HG02938 (cell line): ENCODE results near the gene CFH.
"Not testable (repeated sequence)": the region's sequence is repeated elsewhere in the genome, so short reads cannot be mapped to it uniquely, and the experiment has no call there.

Experiments used
- ATAC-seq: cut with Tn5 transposase; IDR thresholded peaks from one replicate; pipeline ENCODE4 v1.9.1; 2021; ENCODE audit warnings: mild to moderate bottlenecking, moderate library complexity; ENCODE audit not compliant: unreplicated experiment

The CFH gene

DNA sequence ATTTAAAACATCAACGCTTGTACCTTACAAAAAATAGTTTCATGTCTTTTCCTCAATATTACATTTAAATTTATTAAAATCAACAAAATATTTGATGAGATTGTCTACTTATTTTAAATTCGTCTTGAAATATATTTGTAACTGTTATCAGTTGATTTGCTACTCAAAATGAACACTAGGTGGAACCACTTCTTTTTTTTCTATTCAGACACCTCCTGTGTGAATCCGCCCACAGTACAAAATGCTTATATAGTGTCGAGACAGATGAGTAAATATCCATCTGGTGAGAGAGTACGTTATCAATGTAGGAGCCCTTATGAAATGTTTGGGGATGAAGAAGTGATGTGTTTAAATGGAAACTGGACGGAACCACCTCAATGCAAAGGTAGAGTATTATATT lies 91.4 kb downstream of the CFH start:
- ATAC-seq, result peak; percentile 87

DNA sequence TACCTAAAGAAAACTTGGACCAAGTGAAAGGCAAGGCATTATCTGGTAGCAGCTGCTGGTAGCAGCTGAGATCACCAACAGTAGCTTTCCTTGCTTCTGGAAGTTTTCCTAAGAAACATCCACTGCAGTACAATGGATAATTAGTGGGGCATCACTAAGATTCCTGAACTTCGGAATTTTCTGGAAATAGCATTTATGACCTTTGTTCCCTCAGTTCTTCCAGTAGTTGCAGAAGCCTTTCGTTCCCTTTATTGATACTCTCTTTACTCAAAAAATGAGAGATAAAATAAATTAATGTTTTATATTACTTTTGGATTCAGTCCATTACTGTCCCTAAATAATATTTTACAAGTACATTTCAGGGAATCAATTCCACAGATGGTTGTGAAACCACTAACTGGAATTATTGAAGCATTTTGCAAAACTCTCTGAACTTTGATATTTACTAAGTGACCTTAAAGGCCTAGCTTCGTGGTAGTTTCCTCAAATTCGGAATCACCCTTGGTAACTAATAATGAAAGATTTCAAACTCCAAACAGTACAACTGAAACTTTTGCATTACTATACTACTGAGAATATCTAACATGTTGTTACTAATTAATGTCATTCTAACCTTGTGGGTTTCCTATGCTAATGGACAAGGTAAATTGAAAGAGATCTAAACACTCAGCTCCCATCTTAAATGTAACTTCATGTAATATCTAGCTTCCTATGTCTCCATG lies 113.3 kb downstream of the CFH start:
- ATAC-seq, result peak; percentile 75

DNA sequence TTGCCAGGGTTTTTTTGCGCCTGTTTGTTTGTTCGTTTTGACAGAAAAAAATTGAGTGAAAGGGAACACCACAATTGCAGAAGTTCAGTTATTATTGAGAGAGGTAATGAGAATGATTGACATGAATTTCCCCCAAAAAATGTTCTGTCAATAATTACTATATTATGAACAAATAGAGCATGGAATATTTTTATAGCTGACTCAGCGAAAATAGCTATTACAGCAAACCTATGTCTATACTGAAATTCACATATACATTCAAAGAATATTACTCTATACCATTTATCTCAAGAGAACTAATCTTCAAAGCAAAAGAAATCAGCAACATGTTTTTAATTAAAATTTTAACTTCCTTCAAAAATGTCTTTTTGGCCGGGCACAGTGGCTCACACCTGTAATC lies 118.0 kb downstream of the CFH start:
- not testable (repeated sequence) for ATAC-seq

DNA sequence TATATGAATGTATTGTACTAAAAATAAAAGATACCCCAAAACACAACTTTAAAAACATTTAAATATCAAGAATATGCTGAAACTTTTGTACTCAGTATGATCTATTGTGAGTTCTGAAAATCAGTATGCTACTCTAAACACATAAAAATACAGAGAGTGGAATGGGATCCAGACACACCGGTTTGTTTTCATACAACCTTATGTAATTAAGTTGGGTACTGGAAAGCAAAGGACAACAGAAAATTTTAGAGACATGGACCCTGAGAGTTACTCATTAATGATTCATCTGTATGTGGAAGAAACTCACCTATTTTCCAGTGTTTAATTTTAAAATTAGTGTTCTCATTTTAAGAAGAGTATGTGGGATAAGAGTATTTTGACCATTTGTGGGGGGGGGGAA lies 121.9 kb downstream of the CFH start:
- ATAC-seq, result no peak

DNA sequence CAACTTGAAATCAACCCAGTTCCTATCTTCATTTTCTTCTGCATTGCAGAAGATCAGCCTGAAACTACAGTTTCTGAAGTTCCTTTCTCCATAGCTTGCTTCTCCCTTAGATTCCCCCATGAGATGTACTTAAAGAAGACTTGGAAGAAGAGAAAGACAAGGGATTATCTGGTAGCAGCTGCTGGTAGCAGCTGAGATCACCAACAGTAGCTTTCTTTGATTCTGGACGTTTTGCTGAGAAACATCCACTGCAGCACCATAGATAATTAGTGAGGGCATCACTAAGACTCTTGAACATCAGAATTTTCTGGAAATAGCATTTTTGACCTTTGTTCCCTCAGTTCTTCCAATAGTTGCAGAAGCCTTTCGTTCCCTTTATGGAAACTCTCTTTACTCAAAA lies 122.3 kb downstream of the CFH start:
- no peak for ATAC-seq

DNA sequence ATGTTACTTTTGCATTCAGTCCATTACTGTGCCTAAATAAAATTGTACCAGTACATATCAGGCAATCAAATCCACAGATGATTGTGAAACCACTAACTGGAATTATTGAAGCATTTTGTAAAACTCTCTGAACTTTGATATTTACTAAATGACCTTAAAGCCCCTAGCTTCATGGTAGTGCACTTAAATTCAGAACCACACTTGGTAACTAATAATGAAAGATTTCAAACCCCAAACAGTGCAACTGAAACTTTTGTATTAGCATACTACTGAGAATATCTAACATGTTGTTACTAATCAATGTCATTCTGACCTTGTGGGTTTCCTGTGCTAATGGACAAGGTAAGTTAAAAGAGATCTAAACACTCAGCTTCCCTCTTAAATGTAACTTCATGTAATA lies 122.8 kb downstream of the CFH start, which contains the start of gene CFHR3:
TSS of gene CFHR3 (plus strand) at position 238 of the 400 bp plus-strand sequence. CDS start at position 285, 47 bp downstream.
- peak; percentile 92 for ATAC-seq

DNA sequence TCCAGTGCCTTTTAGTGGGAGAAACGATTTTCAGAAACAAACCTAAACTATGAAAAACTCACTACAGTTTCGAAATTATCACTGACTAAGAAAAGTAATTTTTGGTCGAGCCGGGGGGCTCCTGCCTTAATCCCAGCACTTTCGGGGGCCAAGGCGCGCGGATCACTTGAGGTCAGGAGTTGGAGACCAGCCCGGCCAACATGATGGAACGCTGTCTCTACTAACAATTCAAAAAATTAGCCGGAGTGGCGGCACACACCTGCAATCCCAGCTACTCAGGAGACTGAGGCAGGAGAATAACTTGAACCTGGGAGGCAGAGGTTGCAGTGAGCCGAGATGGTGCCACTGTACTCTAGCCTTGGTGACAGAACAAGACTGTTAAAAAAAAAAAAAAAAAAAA lies 125.8 kb downstream of the CFH start:
- no peak for ATAC-seq

DNA sequence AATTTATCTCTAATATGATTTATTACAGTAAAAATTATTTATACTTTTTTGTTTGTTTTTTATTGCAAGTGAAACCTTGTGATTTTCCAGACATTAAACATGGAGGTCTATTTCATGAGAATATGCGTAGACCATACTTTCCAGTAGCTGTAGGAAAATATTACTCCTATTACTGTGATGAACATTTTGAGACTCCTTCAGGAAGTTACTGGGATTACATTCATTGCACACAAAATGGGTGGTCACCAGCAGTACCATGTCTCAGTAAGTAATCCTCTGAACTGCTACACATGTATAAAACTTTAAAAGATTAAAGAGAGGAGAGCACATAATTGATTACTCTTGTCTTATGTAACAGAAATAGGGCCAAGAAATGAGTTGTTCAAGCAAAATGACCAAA lies 127.2 kb downstream of the CFH start:
- ATAC-seq, result no peak

DNA sequence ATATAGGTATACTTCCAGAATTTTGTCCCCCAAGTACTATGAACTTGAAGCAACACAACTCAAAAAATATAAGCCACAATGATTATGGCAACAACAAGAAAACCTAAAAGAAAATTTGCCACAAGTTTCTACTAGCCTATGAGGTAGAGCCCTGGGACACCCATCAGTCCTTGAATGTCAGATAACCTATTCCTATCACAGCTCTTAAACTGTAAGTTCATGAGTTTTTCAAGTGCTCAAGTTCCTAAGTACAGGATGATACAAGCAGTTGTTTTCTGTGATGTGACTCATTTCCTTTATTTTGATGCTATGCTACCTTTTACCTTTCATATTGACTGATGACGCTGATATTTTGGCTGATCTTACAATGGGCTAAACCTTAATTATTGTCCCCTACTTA lies 139.4 kb downstream of the CFH start:
- ATAC-seq, result not testable (repeated sequence)

DNA sequence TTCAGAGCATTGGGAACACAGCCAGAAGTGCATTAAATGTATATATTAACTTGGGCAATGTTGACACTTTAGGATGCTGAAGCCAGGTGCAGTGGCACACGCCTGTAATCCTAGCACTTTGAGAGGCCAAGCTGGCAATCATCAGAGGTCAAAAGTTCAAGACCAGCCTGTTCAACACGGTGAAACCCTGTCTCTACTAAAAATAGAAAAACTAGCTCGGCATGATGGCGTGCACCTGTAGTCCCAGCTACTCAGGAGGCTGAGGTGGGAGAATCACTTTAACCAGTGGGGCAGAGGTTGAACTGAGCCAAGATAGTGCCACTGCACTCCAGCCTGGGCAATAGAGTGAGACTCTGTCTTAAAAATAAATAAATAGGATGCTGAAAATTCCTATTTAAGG lies 142.3 kb downstream of the CFH start:
- ATAC-seq, result not testable (repeated sequence)
